Esophagus squamous epithelium (tissue), 5 donors: Measurements from ENCODE around the gene DNAH8. TPM values are rescaled to one million over a fixed set of nuclear protein-coding genes. Genes with fewer than 3 reads are reported as not detected.

ENCODE experiments used
- DNase-seq: peaks from one replicate; lab custom pipeline; 2025; lab: John Stamatoyannopoulos, UW
- H3K27ac ChIP-seq, 4 donors: fragments of 200-600 bp; sonication (generic); one replicate each; pipeline ENCODE4 v1.5.1; 2016 to 2019; ENCODE audit warnings: mild to moderate bottlenecking in 1 of 4
- H3K27me3 ChIP-seq, 4 donors: fragments of 200-600 bp; sonication (generic); 1 replicate in 3 of 4; 2 replicates in 1 of 4; pipeline versions ENCODE4 v1.5.1 to v1.6.0; 2017 to 2021; ENCODE audit warnings: antibody characterized with exemption in 1 of 4
- H3K36me3 ChIP-seq, 3 donors: fragments of 200-600 bp; sonication (generic); one replicate each; pipeline ENCODE4 v1.5.1; 2016 to 2019
- H3K4me1 ChIP-seq, 3 donors: fragments of 200-600 bp; sonication (generic); one replicate each; pipeline ENCODE4 v1.5.1; 2017 to 2019
- H3K4me3 ChIP-seq, 4 donors: fragments of 200-600 bp; sonication (generic); 1 replicate in 3 of 4; 2 replicates in 1 of 4; pipeline ENCODE4 v1.5.1; 2016 to 2019; ENCODE audit warnings: mild to moderate bottlenecking in 2 of 4, moderate library complexity in 1 of 4
- H3K9me3 ChIP-seq, 3 donors: fragments of 200-600 bp; sonication (generic); one replicate each; pipeline ENCODE4 v1.5.1; 2016 to 2019
- POLR2A ChIP-seq, 4 donors: fragments of 450-650 bp; IDR thresholded peaks; one replicate each; pipeline ENCODE4 v1.6.1; 2017; ENCODE audit warnings: antibody characterized with exemption in 4 of 4, mild to moderate bottlenecking in 4 of 4, moderate library complexity in 3 of 4
- WGBS, 2 donors: methylation state at CpG; one replicate each; pipeline ENCODE4 v1.1.5; 2018; 5-methylcytosine and 5-hydroxymethylcytosine counted together
- intact Hi-C: fragments of 100-400 bp; cut with DNase I; formaldehyde crosslinking; loops from one replicate; pipeline ENCODE4 v1.15.0; 2022
- total RNA-seq, 4 donors: library from RNA; depleted of rRNA; stranded (reverse); fragments of >200 nt; gene quantifications; one replicate each; pipeline ENCODE4 v1.1.0, GENCODE V29; 2016
- TF ChIP-seq, protein P1 (sequence below), 6 experiments: fragments of 450-650 bp in 4 of 6; fragments of 200-600 bp in 2 of 6; sonication (generic) in 2 of 6; IDR thresholded peaks; one replicate each; pipeline ENCODE4 v1.5.1; 2016 to 2019; ENCODE audit warnings: antibody characterized with exemption in 6 of 6, mild to moderate bottlenecking in 4 of 6, moderate library complexity in 4 of 6
- donor health status: DM: yes; HTN: yes; CAD: no.

Gene DNAH8
- total RNA-seq, 4 donors from 2014 or later, result under 0.01 to 0.03 TPM; not detected in 2

DNA sequence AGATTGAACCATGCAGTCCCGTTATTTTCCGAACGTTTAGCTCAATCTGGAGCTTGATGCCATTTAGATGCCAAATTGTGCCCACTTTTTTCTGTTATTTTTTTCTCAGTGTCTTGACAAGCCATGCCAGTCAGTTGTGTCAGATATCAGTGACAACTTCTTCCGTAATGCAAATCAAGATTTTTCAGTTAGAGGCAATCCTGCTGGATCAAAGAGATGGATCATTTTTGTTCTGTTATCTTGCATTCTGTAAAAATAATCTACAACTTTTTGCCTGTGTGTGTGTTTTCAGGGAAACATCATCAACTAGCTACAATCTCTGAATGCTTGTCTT lies 302.4 kb downstream of the DNAH8 start:
- 66 to 67% methylated on average over 4 of the region's 4 CpGs for WGBS, 2 donors
- Histone ChIP-seq H3K4me3 (no peak overlapping the region), H3K4me1 (no peaks in the 10 kb centered on the region), H3K36me3 (no peaks in the 10 kb centered on the region), H3K27ac (no peak overlapping the region), H3K9me3 (no peaks in the 10 kb centered on the region), H3K27me3 (peaks cover 0 to 15% (median 0%) of the 10 kb centered on the region in 4 donors)
- no peak for TF ChIP-seq POLR2A (IDR thresholded peaks at IDR 0.05)
- TF ChIP-seq, protein P1, sequence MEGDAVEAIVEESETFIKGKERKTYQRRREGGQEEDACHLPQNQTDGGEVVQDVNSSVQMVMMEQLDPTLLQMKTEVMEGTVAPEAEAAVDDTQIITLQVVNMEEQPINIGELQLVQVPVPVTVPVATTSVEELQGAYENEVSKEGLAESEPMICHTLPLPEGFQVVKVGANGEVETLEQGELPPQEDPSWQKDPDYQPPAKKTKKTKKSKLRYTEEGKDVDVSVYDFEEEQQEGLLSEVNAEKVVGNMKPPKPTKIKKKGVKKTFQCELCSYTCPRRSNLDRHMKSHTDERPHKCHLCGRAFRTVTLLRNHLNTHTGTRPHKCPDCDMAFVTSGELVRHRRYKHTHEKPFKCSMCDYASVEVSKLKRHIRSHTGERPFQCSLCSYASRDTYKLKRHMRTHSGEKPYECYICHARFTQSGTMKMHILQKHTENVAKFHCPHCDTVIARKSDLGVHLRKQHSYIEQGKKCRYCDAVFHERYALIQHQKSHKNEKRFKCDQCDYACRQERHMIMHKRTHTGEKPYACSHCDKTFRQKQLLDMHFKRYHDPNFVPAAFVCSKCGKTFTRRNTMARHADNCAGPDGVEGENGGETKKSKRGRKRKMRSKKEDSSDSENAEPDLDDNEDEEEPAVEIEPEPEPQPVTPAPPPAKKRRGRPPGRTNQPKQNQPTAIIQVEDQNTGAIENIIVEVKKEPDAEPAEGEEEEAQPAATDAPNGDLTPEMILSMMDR (IDR thresholded peaks at IDR 0.05), result no peak
- no peak for DNase-seq
- intact Hi-C loops, result no loop called here

- no peak overlapping the region for H3K4me3 ChIP-seq
- 52 to 69% methylated on average over 5 of the region's 5 CpGs for WGBS, 2 donors
- no peaks in the 10 kb centered on the region for H3K9me3 ChIP-seq
- intact Hi-C loops, result no loop called here
- DNase-seq, result no peak
- H3K27me3 ChIP-seq, result peaks cover 0 to 15% (median 0%) of the 10 kb centered on the region in 4 donors
- no peaks in the 10 kb centered on the region for H3K36me3 ChIP-seq
- no peak overlapping the region for H3K27ac ChIP-seq
- H3K4me1 ChIP-seq, result no peaks in the 10 kb centered on the region
- TF ChIP-seq POLR2A (IDR thresholded peaks at IDR 0.05), result no peak
- TF ChIP-seq, protein P1 (IDR thresholded peaks at IDR 0.05), result no peak
Observed at GRCh38 chr6:39018103-39018502, 303.0 kb downstream of the DNAH8 start.

DNA sequence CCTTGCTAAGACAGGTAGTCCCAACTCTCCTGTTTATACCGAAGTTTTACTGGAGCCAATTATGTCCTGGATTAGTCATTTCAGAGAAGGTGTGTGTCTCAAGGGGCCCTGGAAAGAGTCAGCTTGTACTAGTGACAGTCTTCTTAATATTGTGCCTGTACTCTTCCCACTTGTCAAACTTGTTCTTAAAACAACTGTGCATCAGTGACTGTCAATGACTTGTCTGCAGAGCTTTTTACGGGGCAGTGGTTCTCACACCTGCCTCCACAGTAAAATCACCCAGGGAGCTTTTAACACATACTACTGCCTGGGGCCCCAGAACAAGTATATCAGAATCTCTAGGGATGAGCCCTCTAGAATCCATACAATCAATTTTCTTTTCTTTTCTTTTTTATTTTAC lies 305.0 kb downstream of the DNAH8 start:
- no peaks in the 10 kb centered on the region for H3K9me3 ChIP-seq
- no peak overlapping the region for H3K27ac ChIP-seq
- DNase-seq, result no peak
- H3K4me3 ChIP-seq, result no peak overlapping the region
- no peaks in the 10 kb centered on the region for H3K36me3 ChIP-seq
- TF ChIP-seq POLR2A (IDR thresholded peaks at IDR 0.05), result no peak
- TF ChIP-seq, protein P1 (IDR thresholded peaks at IDR 0.05), result no peak
- 39 to 52% methylated on average over 2 of the region's 2 CpGs for WGBS, 2 donors
- intact Hi-C loops, result no loop called here
- no peaks in the 10 kb centered on the region for H3K4me1 ChIP-seq
- peaks cover 0 to 25% (median 0%) of the 10 kb centered on the region in 4 donors for H3K27me3 ChIP-seq

DNA sequence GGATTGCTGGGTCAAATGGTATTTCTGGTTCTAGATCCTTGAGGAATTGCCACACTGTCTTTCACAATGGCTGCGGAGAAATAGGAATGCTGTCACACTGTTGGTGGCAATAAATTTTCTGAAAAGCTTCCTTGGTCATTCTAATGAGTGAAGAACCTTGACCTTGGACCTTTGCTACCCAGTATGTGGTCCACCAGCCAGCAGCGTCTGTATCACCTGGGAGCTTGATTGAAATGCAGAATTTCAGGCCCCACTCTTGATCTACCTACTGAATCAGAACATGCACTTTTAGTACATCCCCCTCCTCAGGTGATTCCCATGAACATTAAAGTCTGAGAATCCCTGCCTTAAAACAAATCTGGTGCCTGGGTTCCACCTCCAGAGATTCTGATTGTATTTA lies 305.9 kb downstream of the DNAH8 start:
- TF ChIP-seq, protein P1 (IDR thresholded peaks at IDR 0.05), result no peak
- TF ChIP-seq POLR2A (IDR thresholded peaks at IDR 0.05), result no peak
- Histone ChIP-seq H3K4me3 (no peak overlapping the region), H3K9me3 (no peaks in the 10 kb centered on the region), H3K27ac (no peak overlapping the region), H3K27me3 (peaks cover 0 to 27% (median 0%) of the 10 kb centered on the region in 4 donors), H3K4me1 (no peaks in the 10 kb centered on the region), H3K36me3 (no peaks in the 10 kb centered on the region)
- no peak for DNase-seq
- intact Hi-C loops, result no loop called here
- WGBS, 2 donors, result 72 to 88% methylated on average over 2 of the region's 2 CpGs

DNA sequence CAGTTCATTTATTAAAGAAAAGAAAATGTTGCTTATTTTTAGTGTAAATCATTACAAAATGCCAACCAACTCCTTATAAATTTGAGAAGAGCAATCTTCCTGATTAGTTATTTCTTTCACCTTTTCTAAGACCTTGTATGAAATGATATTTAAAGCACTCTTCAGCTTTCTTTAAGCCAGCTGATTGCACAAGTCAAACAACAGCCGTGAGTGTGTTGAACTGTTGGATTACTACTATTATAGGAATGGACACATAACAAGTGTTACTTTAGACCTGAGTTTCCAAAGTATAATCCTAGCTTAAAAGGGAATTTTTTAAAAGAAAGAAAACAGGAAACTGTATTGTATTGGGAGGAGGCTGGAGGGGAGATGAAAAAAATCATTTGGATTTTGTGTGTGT lies 306.7 kb downstream of the DNAH8 start:
- Histone ChIP-seq H3K27ac (no peak overlapping the region), H3K4me3 (no peak overlapping the region), H3K4me1 (no peaks in the 10 kb centered on the region), H3K9me3 (no peaks in the 10 kb centered on the region), H3K27me3 (peaks cover 0 to 34% (median 0%) of the 10 kb centered on the region in 4 donors), H3K36me3 (no peaks in the 10 kb centered on the region)
- no peak for DNase-seq
- TF ChIP-seq, protein P1 (IDR thresholded peaks at IDR 0.05), result no peak
- no peak for TF ChIP-seq POLR2A (IDR thresholded peaks at IDR 0.05)
- intact Hi-C loops, result no loop called here
- WGBS, 2 donors, result 50 to 63% methylated on average over 1 of the region's 1 CpG
